Hepatocyte (in vitro differentiated cells): Measurements from ENCODE around the gene C11orf52.

Experiments
- EZH2 ChIP-seq: fragments of 200-600 bp; sonication (generic); IDR thresholded peaks from 2 replicates; pipeline ENCODE4 v1.6.1; 2016; ENCODE audit warnings: antibody characterized with exemption, mild to moderate bottlenecking, borderline replicate concordance
- TF ChIP-seq, protein P1 (sequence below): fragments of 200-600 bp; sonication (generic); IDR thresholded peaks from 2 replicates; pipeline ENCODE4 v1.5.1; 2016; ENCODE audit warnings: antibody characterized with exemption, mild to moderate bottlenecking; ENCODE audit not compliant: poor library complexity

DNA sequence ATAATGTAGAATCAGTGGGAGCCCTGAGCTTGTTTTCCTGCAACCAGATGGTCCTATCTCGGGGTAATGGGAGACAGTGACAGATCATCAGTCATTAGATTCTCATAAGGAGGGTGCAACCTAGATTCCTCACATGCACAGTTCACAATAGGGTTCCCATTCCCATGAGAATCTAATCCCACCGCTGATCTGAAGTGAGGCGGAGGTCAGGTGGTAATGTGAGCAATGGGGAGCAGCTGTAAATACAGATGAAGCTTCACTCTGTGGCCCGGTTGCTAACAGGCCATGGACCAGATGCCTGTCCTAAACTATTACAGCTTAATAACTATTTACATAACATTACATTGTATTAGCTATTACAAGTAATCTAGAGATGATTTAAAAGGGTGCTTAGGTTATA lies 35.4 kb downstream of the C11orf52 start:
- TF ChIP-seq, protein P1, sequence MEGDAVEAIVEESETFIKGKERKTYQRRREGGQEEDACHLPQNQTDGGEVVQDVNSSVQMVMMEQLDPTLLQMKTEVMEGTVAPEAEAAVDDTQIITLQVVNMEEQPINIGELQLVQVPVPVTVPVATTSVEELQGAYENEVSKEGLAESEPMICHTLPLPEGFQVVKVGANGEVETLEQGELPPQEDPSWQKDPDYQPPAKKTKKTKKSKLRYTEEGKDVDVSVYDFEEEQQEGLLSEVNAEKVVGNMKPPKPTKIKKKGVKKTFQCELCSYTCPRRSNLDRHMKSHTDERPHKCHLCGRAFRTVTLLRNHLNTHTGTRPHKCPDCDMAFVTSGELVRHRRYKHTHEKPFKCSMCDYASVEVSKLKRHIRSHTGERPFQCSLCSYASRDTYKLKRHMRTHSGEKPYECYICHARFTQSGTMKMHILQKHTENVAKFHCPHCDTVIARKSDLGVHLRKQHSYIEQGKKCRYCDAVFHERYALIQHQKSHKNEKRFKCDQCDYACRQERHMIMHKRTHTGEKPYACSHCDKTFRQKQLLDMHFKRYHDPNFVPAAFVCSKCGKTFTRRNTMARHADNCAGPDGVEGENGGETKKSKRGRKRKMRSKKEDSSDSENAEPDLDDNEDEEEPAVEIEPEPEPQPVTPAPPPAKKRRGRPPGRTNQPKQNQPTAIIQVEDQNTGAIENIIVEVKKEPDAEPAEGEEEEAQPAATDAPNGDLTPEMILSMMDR: no peak
- TF ChIP-seq EZH2: no peak
